B cell (primary cell): Measurements from ENCODE around the gene MAN2B2.
"Not testable (repeated sequence)": the region's sequence is repeated elsewhere in the genome, so short reads cannot be mapped to it uniquely, and the experiment has no call there.

Experiments used
- EZH2 ChIP-seq: IDR thresholded peaks from 2 replicates; pipeline ENCODE4 v1.6.1; 2012; ENCODE audit warnings: borderline replicate concordance, low read depth, mild to moderate bottlenecking, moderate library complexity, low read length; ENCODE audit not compliant: insufficient read depth, poor library complexity, severe bottlenecking
- TF ChIP-seq, protein P1 (sequence below): fragments of 200-600 bp; IDR thresholded peaks from one replicate; pipeline ENCODE4 v1.8.0; 2022; ENCODE audit warnings: antibody characterized with exemption, mild to moderate bottlenecking

DNA sequence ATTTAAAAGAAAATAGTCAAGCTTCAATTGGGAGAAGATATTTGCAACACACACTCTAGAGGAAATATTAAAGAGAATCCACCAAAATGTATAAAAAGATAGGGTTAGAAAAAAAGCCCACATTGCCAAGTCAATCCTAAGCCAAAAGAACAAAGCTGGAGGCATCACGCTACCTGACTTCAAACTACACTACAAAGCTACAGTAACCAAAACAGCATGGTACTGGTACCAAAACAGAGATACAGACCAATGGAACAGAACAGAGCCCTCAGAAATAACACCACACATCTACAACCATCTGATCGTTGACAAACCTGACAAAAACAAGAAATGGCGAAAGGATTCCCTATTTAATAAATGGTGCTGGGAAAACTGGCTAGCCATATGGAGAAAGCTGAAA is 79.2 kb downstream of the MAN2B2 start:
- TF ChIP-seq, protein P1, sequence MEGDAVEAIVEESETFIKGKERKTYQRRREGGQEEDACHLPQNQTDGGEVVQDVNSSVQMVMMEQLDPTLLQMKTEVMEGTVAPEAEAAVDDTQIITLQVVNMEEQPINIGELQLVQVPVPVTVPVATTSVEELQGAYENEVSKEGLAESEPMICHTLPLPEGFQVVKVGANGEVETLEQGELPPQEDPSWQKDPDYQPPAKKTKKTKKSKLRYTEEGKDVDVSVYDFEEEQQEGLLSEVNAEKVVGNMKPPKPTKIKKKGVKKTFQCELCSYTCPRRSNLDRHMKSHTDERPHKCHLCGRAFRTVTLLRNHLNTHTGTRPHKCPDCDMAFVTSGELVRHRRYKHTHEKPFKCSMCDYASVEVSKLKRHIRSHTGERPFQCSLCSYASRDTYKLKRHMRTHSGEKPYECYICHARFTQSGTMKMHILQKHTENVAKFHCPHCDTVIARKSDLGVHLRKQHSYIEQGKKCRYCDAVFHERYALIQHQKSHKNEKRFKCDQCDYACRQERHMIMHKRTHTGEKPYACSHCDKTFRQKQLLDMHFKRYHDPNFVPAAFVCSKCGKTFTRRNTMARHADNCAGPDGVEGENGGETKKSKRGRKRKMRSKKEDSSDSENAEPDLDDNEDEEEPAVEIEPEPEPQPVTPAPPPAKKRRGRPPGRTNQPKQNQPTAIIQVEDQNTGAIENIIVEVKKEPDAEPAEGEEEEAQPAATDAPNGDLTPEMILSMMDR: not testable (repeated sequence)
- TF ChIP-seq EZH2: not testable (repeated sequence)
